Measurements from ENCODE around the gene FAM219A. TPM values are rescaled to one million over a fixed set of nuclear protein-coding genes. Genes with fewer than 3 reads are reported as not detected.
"Not testable (repeated sequence)": the region's sequence is repeated elsewhere in the genome, so short reads cannot be mapped to it uniquely, and the experiment has no call there.

FAM219A gene
- total and polyA plus RNA-seq, 2 donors: 6.0 to 20.8 TPM

DNA sequence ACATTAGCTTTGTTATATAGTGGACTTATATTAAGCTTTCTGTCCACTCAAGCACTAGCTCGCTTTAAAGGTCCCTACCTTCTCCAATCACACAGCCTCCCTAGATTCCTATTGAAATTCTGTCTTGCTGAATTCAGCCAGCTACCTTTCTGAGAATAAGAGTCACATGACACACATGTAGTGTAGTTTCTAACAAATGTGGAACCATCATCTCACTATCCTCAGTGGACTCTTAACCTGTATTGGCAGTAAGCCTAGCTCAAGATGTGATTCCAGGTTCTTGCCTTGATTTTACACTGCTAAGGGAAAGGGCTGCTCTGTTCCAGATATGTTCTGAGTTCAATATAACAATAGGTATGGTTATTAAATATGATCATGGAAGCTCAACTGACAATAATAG, 11.4 kb downstream of the FAM219A start:
- 97% methylated on average over 1 of the region's 1 CpG for WGBS
- Histone ChIP-seq H3K36me3 (ENCODE audit: insufficient read depth) (no peaks in the 10 kb centered on the region), H3K4me3 (ENCODE audit: low read depth, low read length) (no peak overlapping the region), H3K27ac (ENCODE audit: low read depth) (no peak overlapping the region), H3K4me1 (ENCODE audit: insufficient read depth) (no peaks in the 10 kb centered on the region)
- no peak for DNase-seq (ENCODE audit: extremely low spot score)

GRCh38 chr9:34446468-34446891, 11.9 kb downstream of the FAM219A start:
- Histone ChIP-seq H3K36me3 (ENCODE audit: insufficient read depth) (no peaks in the 10 kb centered on the region), H3K4me3 (ENCODE audit: low read depth, low read length) (no peak overlapping the region), H3K27ac (ENCODE audit: low read depth) (no peak overlapping the region), H3K4me1 (ENCODE audit: insufficient read depth) (no peaks in the 10 kb centered on the region)
- no peak for DNase-seq (ENCODE audit: extremely low spot score)

- no peak overlapping the region for H3K27ac ChIP-seq (ENCODE audit: low read depth)
- no peak for DNase-seq (ENCODE audit: extremely low spot score)
These were observed 14.4 kb downstream of the FAM219A start for GRCh38 chr9:34443976-34444375.

GRCh38 chr9:34443533-34443932, 14.8 kb downstream of the FAM219A start:
- peaks cover 2% of the 10 kb centered on the region for H3K4me1 ChIP-seq (ENCODE audit: insufficient read depth)
- H3K27ac ChIP-seq (ENCODE audit: low read depth): no peak overlapping the region
- H3K4me3 ChIP-seq (ENCODE audit: low read depth, low read length): no peak overlapping the region
- no peak for DNase-seq (ENCODE audit: extremely low spot score)
- WGBS: 66% methylated on average over 2 of the region's 2 CpGs
- no peaks in the 10 kb centered on the region for H3K36me3 ChIP-seq (ENCODE audit: insufficient read depth)

More at GRCh38 chr9:34443976-34444375, 14.4 kb downstream of the FAM219A start:
- no peaks in the 10 kb centered on the region for H3K36me3 ChIP-seq (ENCODE audit: insufficient read depth)
- peaks cover 2% of the 10 kb centered on the region for H3K4me1 ChIP-seq (ENCODE audit: insufficient read depth)
- H3K4me3 ChIP-seq (ENCODE audit: low read depth, low read length): no peak overlapping the region

DNA sequence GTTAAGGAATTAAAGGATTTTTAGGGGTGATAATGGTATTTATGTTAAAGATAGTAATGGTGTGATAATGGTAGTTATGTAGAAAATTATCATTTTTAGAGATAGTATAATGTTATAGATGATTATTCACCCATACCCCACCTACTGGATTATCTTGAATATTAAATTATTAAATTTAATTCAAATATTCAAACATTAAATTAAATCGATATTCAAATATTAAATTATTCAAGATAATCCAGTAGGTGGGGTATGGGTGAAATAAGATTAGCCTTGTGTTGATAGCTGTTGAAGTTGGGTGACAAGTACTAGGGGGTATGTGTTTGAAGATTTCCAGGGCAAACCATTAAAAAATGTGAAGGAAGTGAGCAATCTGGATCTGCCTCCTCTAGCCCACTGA, 15.6 kb downstream of the FAM219A start:
- Histone ChIP-seq H3K27ac (ENCODE audit: low read depth) (no peak overlapping the region), H3K36me3 (ENCODE audit: insufficient read depth) (no peaks in the 10 kb centered on the region), H3K4me3 (ENCODE audit: low read depth, low read length) (no peak overlapping the region), H3K4me1 (ENCODE audit: insufficient read depth) (peaks cover 2% of the 10 kb centered on the region)
- no peak for DNase-seq (ENCODE audit: extremely low spot score)
- WGBS: 100% methylated on average over 1 of the region's 1 CpG

- Histone ChIP-seq H3K36me3 (ENCODE audit: insufficient read depth) (no peaks in the 10 kb centered on the region), H3K4me3 (ENCODE audit: low read depth, low read length) (no peak overlapping the region), H3K27ac (ENCODE audit: low read depth) (no peak overlapping the region), H3K4me1 (ENCODE audit: insufficient read depth) (peaks cover 2% of the 10 kb centered on the region)
- DNase-seq (ENCODE audit: extremely low spot score): no peak
These were observed 18.4 kb downstream of the FAM219A start for GRCh38 chr9:34440017-34440416.

DNA sequence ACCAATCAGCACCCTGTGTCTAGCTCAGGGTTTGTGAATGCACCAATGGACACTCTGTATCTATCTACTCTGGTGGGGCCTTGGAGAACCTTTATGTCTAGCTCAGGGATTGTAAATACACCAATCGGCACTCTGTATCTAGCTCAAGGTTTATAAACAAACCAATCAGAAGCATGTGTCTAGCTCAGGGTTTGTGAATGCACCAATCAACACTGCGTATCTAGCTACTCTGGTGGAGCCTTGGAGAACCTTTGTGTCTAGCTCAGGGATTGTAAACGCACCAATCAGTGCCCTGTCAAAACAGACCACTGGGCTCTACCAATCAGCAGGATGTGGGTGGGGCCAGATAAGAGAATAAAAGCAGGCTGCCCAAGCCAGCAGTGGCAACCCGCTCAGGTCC, 19.9 kb downstream of the FAM219A start:
- 91% methylated on average over 4 of the region's 4 CpGs for WGBS
- not testable (repeated sequence) for DNase-seq (ENCODE audit: extremely low spot score); H3K4me1 ChIP-seq (ENCODE audit: insufficient read depth); H3K36me3 ChIP-seq (ENCODE audit: insufficient read depth); H3K4me3 ChIP-seq (ENCODE audit: low read depth, low read length); H3K27ac ChIP-seq (ENCODE audit: low read depth)

DNA sequence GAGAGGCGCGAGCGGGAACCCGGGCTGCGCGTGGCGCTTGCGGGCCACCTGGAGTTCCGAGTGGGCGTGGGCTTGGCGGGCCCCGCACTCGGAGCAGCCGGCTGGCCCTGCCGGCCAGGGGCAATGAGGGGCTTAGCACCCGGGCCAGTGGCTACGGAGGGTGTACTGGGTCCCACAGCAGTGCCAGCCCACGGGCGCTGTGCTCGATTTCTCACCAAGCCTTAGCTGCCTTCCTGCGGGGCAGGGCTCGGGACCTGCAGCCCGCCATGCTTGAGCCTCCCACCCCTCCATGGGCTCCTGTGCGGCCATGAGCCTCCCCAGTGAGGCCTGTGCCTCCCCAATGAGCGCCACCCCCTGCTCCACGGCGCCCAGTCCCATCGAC, 20.5 kb downstream of the FAM219A start:
- not testable (repeated sequence) for H3K4me1 ChIP-seq (ENCODE audit: insufficient read depth); H3K36me3 ChIP-seq (ENCODE audit: insufficient read depth); H3K4me3 ChIP-seq (ENCODE audit: low read depth, low read length); H3K27ac ChIP-seq (ENCODE audit: low read depth); DNase-seq (ENCODE audit: extremely low spot score)
- WGBS: 97% methylated on average over 28 of the region's 28 CpGs

DNA sequence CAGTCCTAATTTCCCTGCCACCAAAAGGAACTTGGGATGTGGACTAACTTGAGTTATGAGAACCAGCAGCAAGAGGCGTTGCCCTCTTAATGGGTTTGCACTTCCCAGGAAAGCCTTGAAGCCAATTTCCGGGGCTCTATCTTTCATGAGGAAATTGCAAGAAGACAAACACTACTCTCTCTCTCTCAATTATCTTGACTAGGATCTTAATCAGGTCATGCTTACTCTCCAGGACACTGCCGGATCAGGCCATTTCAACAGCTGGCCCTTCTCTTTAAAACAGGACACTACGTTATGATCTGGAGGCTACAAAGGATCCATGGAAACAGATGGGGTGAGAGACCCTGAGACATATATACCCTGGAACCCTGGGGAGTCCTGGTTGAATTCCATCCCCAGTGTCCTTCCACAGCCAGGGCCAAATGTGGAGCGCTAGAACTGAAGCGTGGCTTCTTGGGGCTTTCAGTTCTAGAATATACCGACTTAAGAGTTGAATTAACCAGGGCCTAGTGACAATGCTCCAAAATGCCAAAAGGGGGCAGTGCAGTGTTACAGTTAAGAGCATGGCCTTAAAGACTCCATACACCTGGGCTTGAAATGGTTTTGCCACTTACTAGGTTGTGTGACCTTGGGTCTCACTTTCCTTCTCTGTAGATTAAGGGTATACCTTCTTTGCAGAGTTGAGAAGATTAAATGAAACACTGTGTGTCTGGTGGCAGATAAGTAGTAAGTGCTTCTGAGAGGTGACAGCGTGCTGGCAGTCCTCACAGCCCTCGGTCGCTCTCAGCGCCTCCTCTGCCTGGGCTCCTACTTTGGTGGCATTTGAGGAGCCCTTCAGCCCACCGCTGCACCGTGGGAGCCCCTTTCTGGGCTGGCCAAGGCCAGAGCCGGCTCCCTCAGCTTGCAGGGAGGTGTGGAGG, 21.1 kb downstream of the FAM219A start:
- peak; percentile 32 for DNase-seq (ENCODE audit: extremely low spot score)
- WGBS: 69% methylated on average over 14 of the region's 14 CpGs
- H3K36me3 ChIP-seq (ENCODE audit: insufficient read depth): no peaks in the 10 kb centered on the region
- H3K4me1 ChIP-seq (ENCODE audit: insufficient read depth): peaks cover 2% of the 10 kb centered on the region
- H3K27ac ChIP-seq (ENCODE audit: low read depth): no peak overlapping the region
- no peak overlapping the region for H3K4me3 ChIP-seq (ENCODE audit: low read depth, low read length)

DNA sequence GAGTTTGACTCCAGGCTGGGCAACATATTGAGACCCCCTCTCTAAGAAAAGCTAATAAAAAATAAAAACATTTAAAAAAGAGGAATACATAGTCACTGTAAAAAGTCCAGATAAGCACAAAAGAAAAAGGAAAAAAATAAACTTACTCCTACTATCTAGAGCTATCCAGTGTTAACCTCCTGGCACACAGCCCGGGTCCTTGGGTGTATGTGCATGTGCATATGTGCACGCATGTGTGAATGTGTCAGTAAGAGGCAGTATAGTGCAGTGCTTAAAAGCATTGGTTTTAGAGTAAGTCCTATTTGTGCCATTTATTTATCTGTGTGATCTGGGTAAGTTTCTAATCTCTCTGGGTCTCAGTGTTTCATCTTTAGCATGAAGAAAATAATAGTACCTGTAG, 26.7 kb downstream of the FAM219A start:
- no peaks in the 10 kb centered on the region for H3K4me1 ChIP-seq (ENCODE audit: insufficient read depth)
- H3K27ac ChIP-seq (ENCODE audit: low read depth): no peak overlapping the region
- no peaks in the 10 kb centered on the region for H3K36me3 ChIP-seq (ENCODE audit: insufficient read depth)
- 65% methylated on average over 2 of the region's 2 CpGs for whole genome bisulfite sequencing
- H3K4me3 ChIP-seq (ENCODE audit: low read depth, low read length): no peak overlapping the region
- no peak for DNase-seq (ENCODE audit: extremely low spot score)

DNA sequence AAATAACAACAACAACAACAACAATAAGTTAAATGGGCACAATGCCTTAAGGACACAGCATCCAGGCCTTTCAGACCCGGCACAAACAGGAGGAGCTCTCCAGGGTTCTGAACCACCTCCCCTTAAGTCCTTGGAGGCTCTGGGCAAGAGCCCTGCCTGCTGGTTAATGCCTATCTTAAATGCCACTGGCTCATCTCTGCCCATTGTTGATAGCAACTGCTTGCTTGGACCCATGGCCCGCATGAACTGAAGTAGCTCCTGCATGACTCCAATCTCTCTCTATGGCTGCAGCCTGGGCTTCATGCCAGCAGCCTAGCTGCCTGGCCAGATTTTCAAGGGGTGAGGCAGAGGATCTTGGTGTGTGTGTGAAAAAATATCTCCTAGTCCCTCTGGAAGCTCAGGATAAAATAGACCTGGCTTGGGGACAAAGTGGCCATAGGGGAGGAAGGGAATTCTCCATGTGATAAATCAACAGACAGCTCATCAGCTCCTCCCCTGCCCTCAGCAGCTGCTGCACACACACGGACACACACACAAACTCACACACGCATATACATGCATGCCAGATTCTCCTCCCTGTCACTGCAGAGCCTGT, 27.4 kb downstream of the FAM219A start:
- no peak overlapping the region for H3K27ac ChIP-seq (ENCODE audit: low read depth)
- DNase-seq (ENCODE audit: extremely low spot score): peak; percentile 52
- no peaks in the 10 kb centered on the region for H3K4me1 ChIP-seq (ENCODE audit: insufficient read depth)
- 9% methylated on average over 4 of the region's 4 CpGs for WGBS
- H3K4me3 ChIP-seq (ENCODE audit: low read depth, low read length): no peak overlapping the region
- H3K36me3 ChIP-seq (ENCODE audit: insufficient read depth): no peaks in the 10 kb centered on the region

- no peak for DNase-seq (ENCODE audit: extremely low spot score)
- no peaks in the 10 kb centered on the region for H3K36me3 ChIP-seq (ENCODE audit: insufficient read depth)
- H3K27ac ChIP-seq (ENCODE audit: low read depth): no peak overlapping the region
- no peak overlapping the region for H3K4me3 ChIP-seq (ENCODE audit: low read depth, low read length)
- 80% methylated on average over 2 of the region's 2 CpGs for whole genome bisulfite sequencing
- H3K4me1 ChIP-seq (ENCODE audit: insufficient read depth): no peaks in the 10 kb centered on the region
These were observed 29.9 kb downstream of the FAM219A start for GRCh38 chr9:34428325-34428958.

DNA sequence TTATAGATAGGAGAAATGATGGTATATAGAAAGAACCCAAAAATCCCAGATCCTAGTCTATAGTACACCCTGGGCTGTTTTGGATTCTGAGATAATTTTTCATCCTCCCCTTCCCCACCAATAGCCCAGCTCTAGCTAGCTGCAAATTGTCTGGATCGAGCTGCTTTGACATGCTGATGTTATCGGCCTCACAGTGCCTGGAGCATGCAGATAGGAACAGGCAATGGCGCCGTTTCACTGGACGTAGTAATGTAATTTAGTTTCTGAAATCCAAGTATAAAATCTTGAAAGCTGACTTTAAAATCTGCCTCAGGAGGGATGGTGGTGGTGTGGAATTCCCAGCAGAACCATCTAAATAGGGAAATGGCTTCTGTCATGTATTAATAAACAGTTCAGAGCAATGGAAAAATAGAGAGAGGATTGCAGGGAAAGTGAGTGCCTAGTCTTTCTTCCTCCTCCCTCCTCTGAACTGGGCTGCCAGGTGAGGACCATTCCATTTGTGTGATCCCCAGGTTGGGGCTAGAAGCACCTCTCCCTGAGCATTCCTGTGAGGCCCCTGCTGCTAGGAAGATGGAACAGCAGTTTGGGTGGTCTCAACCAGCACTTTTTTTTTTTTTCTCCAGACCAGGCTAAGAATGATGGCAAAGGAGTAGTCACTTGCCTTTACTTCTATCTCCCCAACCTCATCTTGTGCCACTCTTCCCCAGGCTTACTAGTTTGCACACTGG, 31.9 kb downstream of the FAM219A start:
- Histone ChIP-seq H3K27ac (ENCODE audit: low read depth) (no peak overlapping the region), H3K4me3 (ENCODE audit: low read depth, low read length) (no peak overlapping the region), H3K36me3 (ENCODE audit: insufficient read depth) (no peaks in the 10 kb centered on the region), H3K4me1 (ENCODE audit: insufficient read depth) (no peaks in the 10 kb centered on the region)
- 78% methylated on average over 5 of the region's 5 CpGs for WGBS
- no peak for DNase-seq (ENCODE audit: extremely low spot score)
